CD8-positive, alpha-beta memory T cell (primary cell): ENCODE results near the gene OR13C3. TPM values are rescaled to one million over a fixed set of nuclear protein-coding genes. Genes with fewer than 3 reads are reported as not detected.

Experiments
- CTCF ChIA-PET: fragments of 350-600 bp; sonication (Branson Sonifier 250); formaldehyde crosslinking; loops from one replicate; lab custom pipeline; 2021; ENCODE audit warnings: antibody characterized with exemption; lab: Charles Lee
- POLR2A ChIA-PET: fragments of 350-600 bp; sonication (Branson Sonifier 250); formaldehyde crosslinking; loops from one replicate; lab custom pipeline; 2021; ENCODE audit warnings: antibody characterized with exemption; lab: Charles Lee
- DNase-seq, 5 donors: peaks; one replicate each; pipeline versions ENCODE4 v3.0.0 to v3.0.0-alpha.2; 2020 to 2022; ENCODE audit warnings: mixed read lengths in 1 of 5
- H3K27ac ChIP-seq: one replicate; pipeline ENCODE4 v1.7.0; 2013; ENCODE audit warnings: low read depth, mild to moderate bottlenecking, low read length, moderate library complexity
- H3K27me3 ChIP-seq: 2 replicates; pipeline ENCODE4 v1.7.0; 2013; ENCODE audit warnings: low read length, mild to moderate bottlenecking; ENCODE audit not compliant: insufficient read depth, poor library complexity, severe bottlenecking
- H3K36me3 ChIP-seq: 2 replicates; pipeline ENCODE4 v1.7.0; 2013; ENCODE audit warnings: mild to moderate bottlenecking, low read length, moderate library complexity; ENCODE audit not compliant: insufficient read depth
- H3K4me1 ChIP-seq: 2 replicates; pipeline ENCODE4 v1.7.0; 2013; ENCODE audit warnings: mild to moderate bottlenecking, low read length, moderate library complexity; ENCODE audit not compliant: insufficient read depth
- H3K4me3 ChIP-seq: 2 replicates; pipeline ENCODE4 v1.7.0; 2013; ENCODE audit warnings: mild to moderate bottlenecking, low read length
- H3K9me3 ChIP-seq: 2 replicates; pipeline ENCODE4 v1.7.0; 2013; ENCODE audit warnings: mild to moderate bottlenecking, low read length
- H3K27ac Mint-ChIP-seq, 8 donors: one replicate each; pipeline ENCODE4 v1.8.0; 2020 to 2021; ENCODE audit warnings: mixed read lengths in 8 of 8, mild to moderate bottlenecking in 6 of 8, inconsistent platforms in 3 of 8, moderate library complexity in 3 of 8
- H3K27me3 Mint-ChIP-seq, 2 donors: one replicate each; pipeline ENCODE4 v1.8.0; 2020 to 2021; ENCODE audit warnings: mixed read lengths in 2 of 2, mild to moderate bottlenecking in 1 of 2, moderate library complexity in 1 of 2
- H3K36me3 Mint-ChIP-seq, 3 donors: one replicate each; pipeline ENCODE4 v1.8.0; 2020 to 2021; ENCODE audit warnings: mixed read lengths in 3 of 3, inconsistent platforms in 1 of 3, mild to moderate bottlenecking in 1 of 3
- H3K4me1 Mint-ChIP-seq, 3 donors: one replicate each; pipeline ENCODE4 v1.8.0; 2020 to 2021; ENCODE audit warnings: mixed read lengths in 3 of 3, inconsistent platforms in 1 of 3, mild to moderate bottlenecking in 1 of 3
- H3K4me3 Mint-ChIP-seq, 7 donors: one replicate each; pipeline ENCODE4 v1.8.0; 2020 to 2021; ENCODE audit warnings: mixed read lengths in 7 of 7, mild to moderate bottlenecking in 6 of 7, moderate library complexity in 4 of 7, inconsistent platforms in 2 of 7
- H3K9me3 Mint-ChIP-seq, 5 donors: one replicate each; pipeline ENCODE4 v1.8.0; 2020 to 2022; ENCODE audit warnings: mixed read lengths in 5 of 5, mild to moderate bottlenecking in 3 of 5, moderate library complexity in 2 of 5, inconsistent platforms in 1 of 5
- polyA plus RNA-seq: library from polyadenylated mRNA; unstranded; fragments of 300-500 nt; fragmentation: Illumina TruSeq; gene quantifications from one replicate; pipeline ENCODE4 v1.2.3, GENCODE V29; 2021
- total RNA-seq, 2 experiments: library from RNA; stranded (reverse); gene quantifications; one replicate each; pipeline ENCODE4 v1.2.3, GENCODE V29; 2021

OR13C3 gene
- total RNA-seq (not detected), polyA plus RNA-seq (not detected)

DNA sequence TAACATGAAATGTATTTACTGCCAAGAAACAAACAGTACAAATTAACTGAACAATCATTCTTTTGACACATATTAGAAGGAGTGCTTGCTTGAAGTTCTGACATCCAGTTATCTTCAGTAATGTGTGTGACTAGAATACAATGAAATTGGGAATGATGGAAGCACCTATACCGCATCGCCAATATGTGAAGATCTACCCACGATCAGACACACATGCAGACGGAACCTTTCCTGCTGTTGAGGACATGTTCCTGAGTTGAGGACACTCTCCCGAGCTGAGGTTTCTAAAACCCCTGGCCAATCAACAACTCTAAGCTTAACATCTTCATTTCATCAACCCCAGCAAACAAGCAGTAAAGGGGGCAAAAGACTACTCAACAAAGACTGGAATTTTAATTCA lies at the start of gene OR13C3:
Gene OR13C3, minus strand, starts transcription at position 101 of the 400 bp plus-strand sequence. CDS start 133 bp downstream, outside the sequence.
- H3K27me3 Mint-ChIP-seq, result no peaks in the 10 kb centered on the region
- Histone ChIP-seq H3K27me3 (no peaks in the 10 kb centered on the region), H3K27ac (no peak within 1 kb of the TSS), H3K4me1 (no peaks in the 10 kb centered on the region), H3K36me3 (no peaks in the 10 kb centered on the region), H3K4me3 (no peak within 1 kb of the TSS), H3K9me3 (no peaks in the 10 kb centered on the region)
- no peaks in the 10 kb centered on the region for H3K4me1 Mint-ChIP-seq
- no peak within 1 kb of the TSS for H3K4me3 Mint-ChIP-seq
- no peaks in the 10 kb centered on the region for H3K36me3 Mint-ChIP-seq
- POLR2A ChIA-PET, result no interaction called here
- no peak for DNase-seq
- no peak within 1 kb of the TSS for H3K27ac Mint-ChIP-seq
- CTCF ChIA-PET, result no interaction called here
- H3K9me3 Mint-ChIP-seq, result peaks cover 0 to 2% (median 0%) of the 10 kb centered on the region in 5 donors

- H3K4me3 Mint-ChIP-seq, result no peak overlapping the region
- Histone ChIP-seq H3K4me3 (no peak overlapping the region), H3K27me3 (no peaks in the 10 kb centered on the region), H3K36me3 (no peaks in the 10 kb centered on the region), H3K27ac (no peak overlapping the region), H3K9me3 (no peaks in the 10 kb centered on the region), H3K4me1 (no peaks in the 10 kb centered on the region)
- H3K4me1 Mint-ChIP-seq, result no peaks in the 10 kb centered on the region
- no peaks in the 10 kb centered on the region for H3K36me3 Mint-ChIP-seq
- ChIA-PET POLR2A (no interaction called here), CTCF (no interaction called here)
- no peaks in the 10 kb centered on the region for H3K27me3 Mint-ChIP-seq
- DNase-seq, result no peak
- peaks cover 0 to 1% (median 0%) of the 10 kb centered on the region in 5 donors for H3K9me3 Mint-ChIP-seq
- H3K27ac Mint-ChIP-seq, result no peak overlapping the region
These were observed 43.9 kb upstream of the OR13C3 start for GRCh38 chr9:104580562-104580961.

DNA sequence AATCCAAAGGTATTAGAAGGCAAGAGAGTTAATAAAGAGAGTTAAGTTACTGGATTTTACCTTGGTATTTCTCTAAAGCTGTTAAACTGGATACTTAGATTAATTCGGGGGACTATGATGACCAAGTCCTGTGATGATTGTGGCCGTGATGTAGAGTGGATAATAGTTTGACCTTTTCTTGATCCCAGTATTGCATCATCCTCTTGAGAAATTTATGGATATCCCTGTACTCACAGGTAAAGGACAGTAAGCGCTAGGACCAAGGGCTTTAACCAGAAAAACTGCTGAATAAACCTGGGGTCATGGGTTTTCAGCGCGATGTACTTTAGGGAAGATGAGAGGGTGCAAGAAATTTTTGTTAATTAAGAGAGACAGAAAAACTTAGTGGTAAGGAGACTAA lies 40.6 kb upstream of the OR13C3 start:
- no peak overlapping the region for H3K27ac ChIP-seq
- Mint-ChIP-seq H3K27me3 (no peaks in the 10 kb centered on the region), H3K9me3 (peaks cover 0 to 9% (median 6%) of the 10 kb centered on the region in 5 donors), H3K27ac (no peak overlapping the region), H3K4me3 (no peak overlapping the region), H3K4me1 (no peaks in the 10 kb centered on the region), H3K36me3 (no peaks in the 10 kb centered on the region)
- ChIA-PET POLR2A (no interaction called here), CTCF (no interaction called here)
- H3K36me3 ChIP-seq, result no peaks in the 10 kb centered on the region
- H3K9me3 ChIP-seq, result no peaks in the 10 kb centered on the region
- no peaks in the 10 kb centered on the region for H3K27me3 ChIP-seq
- no peaks in the 10 kb centered on the region for H3K4me1 ChIP-seq
- H3K4me3 ChIP-seq, result no peak overlapping the region
- DNase-seq, result no peak

DNA sequence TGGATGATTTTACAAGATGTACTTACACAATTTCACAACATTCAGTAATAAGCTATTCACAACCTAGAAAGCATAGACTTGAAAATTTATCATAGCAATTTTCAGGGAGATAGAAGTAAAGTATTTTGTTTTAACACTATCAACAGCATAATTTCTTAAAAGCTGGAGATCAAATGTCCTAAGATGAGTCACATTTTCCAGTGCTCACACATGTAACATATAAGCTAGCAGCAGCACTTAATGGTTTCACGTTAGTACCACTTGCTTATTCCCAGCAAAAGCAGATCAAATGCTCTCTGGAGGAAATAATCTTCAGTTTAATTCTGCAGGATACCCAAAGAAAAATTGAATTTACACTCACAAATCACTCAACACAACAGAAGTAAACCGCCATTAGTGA lies 38.8 kb upstream of the OR13C3 start:
- Histone ChIP-seq H3K4me3 (no peak overlapping the region), H3K36me3 (no peaks in the 10 kb centered on the region), H3K27me3 (no peaks in the 10 kb centered on the region), H3K4me1 (no peaks in the 10 kb centered on the region), H3K27ac (no peak overlapping the region), H3K9me3 (no peaks in the 10 kb centered on the region)
- Mint-ChIP-seq H3K27me3 (no peaks in the 10 kb centered on the region), H3K4me3 (no peak overlapping the region), H3K36me3 (no peaks in the 10 kb centered on the region), H3K27ac (no peak overlapping the region), H3K4me1 (no peaks in the 10 kb centered on the region), H3K9me3 (peaks cover 0 to 12% (median 6%) of the 10 kb centered on the region in 5 donors)
- POLR2A ChIA-PET, result no interaction called here
- no peak for DNase-seq
- CTCF ChIA-PET, result no interaction called here

DNA sequence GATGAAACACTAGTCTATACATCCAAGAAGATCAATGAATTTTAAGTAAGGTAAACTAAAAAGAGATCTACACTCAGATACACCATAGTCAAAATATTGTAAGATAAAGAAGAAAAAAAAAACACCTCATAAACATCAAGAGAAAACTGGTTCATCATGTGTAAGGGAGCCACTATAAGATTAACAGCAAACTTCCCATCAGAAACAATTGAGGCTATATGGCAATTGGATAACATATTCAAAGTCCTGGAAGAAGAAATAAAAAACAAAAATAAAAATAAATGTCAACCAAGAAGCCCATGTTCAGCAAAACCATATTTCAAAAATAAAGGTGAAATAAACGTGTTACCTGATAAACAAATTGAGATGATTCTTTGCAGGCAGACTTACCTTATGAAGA lies 36.0 kb upstream of the OR13C3 start:
- Mint-ChIP-seq H3K27me3 (no peaks in the 10 kb centered on the region), H3K36me3 (no peaks in the 10 kb centered on the region), H3K4me1 (no peaks in the 10 kb centered on the region), H3K4me3 (no peak overlapping the region), H3K27ac (no peak overlapping the region), H3K9me3 (peaks cover 6 to 13% (median 6%) of the 10 kb centered on the region in 5 donors)
- no peak for DNase-seq
- Histone ChIP-seq H3K4me3 (no peak overlapping the region), H3K36me3 (no peaks in the 10 kb centered on the region), H3K27me3 (no peaks in the 10 kb centered on the region), H3K9me3 (no peaks in the 10 kb centered on the region), H3K27ac (no peak overlapping the region), H3K4me1 (no peaks in the 10 kb centered on the region)
- CTCF ChIA-PET, result no interaction called here
- POLR2A ChIA-PET, result no interaction called here

GRCh38 chr9:104568868-104569267 lies 32.2 kb upstream of the OR13C3 start, which contains the start of gene OR13C8:
OR13C8 (plus strand) TSS chr9:104569168; CDS start chr9:104569168, 0 bp downstream.
- no peaks in the 10 kb centered on the region for H3K36me3 Mint-ChIP-seq
- ChIA-PET POLR2A (no interaction called here), CTCF (no interaction called here)
- H3K4me3 ChIP-seq, result no peak within 1 kb of the TSS
- peaks cover 6 to 11% (median 6%) of the 10 kb centered on the region in 5 donors for H3K9me3 Mint-ChIP-seq
- DNase-seq, result no peak
- H3K27ac ChIP-seq, result no peak within 1 kb of the TSS
- H3K4me3 Mint-ChIP-seq, result no peak within 1 kb of the TSS
- no peaks in the 10 kb centered on the region for H3K4me1 ChIP-seq
- no peaks in the 10 kb centered on the region for H3K27me3 Mint-ChIP-seq
- no peak within 1 kb of the TSS for H3K27ac Mint-ChIP-seq
- no peaks in the 10 kb centered on the region for H3K9me3 ChIP-seq
- no peaks in the 10 kb centered on the region for H3K36me3 ChIP-seq
- H3K27me3 ChIP-seq, result no peaks in the 10 kb centered on the region
- no peaks in the 10 kb centered on the region for H3K4me1 Mint-ChIP-seq

GRCh38 chr9:104564358-104564757 lies 27.7 kb upstream of the OR13C3 start:
- H3K4me3 Mint-ChIP-seq, result no peak overlapping the region
- DNase-seq, result no peak
- H3K27ac Mint-ChIP-seq, result no peak overlapping the region
- Histone ChIP-seq H3K27me3 (no peaks in the 10 kb centered on the region), H3K27ac (no peak overlapping the region), H3K4me3 (no peak overlapping the region), H3K9me3 (no peaks in the 10 kb centered on the region), H3K4me1 (no peaks in the 10 kb centered on the region), H3K36me3 (no peaks in the 10 kb centered on the region)
- POLR2A ChIA-PET, result no interaction called here
- H3K36me3 Mint-ChIP-seq, result no peaks in the 10 kb centered on the region
- H3K4me1 Mint-ChIP-seq, result no peaks in the 10 kb centered on the region
- H3K27me3 Mint-ChIP-seq, result no peaks in the 10 kb centered on the region
- CTCF ChIA-PET, result no interaction called here
- peaks cover 0 to 9% (median 6%) of the 10 kb centered on the region in 5 donors for H3K9me3 Mint-ChIP-seq

GRCh38 chr9:104556830-104557634 lies 20.4 kb upstream of the OR13C3 start:
- POLR2A ChIA-PET, result interaction anchor here (0.6 kb wide), 1 partner anchor 160 kb away, joined by 3 read pairs; no protein-coding TSS in a partner anchor

More at GRCh38 chr9:104556830-104557634, 20.4 kb upstream of the OR13C3 start:
- no peaks in the 10 kb centered on the region for H3K36me3 Mint-ChIP-seq
- H3K9me3 Mint-ChIP-seq, result peaks cover 4 to 20% (median 7%) of the 10 kb centered on the region in 5 donors
- Histone ChIP-seq H3K27ac (no peak overlapping the region), H3K36me3 (no peaks in the 10 kb centered on the region), H3K9me3 (no peaks in the 10 kb centered on the region), H3K4me1 (no peaks in the 10 kb centered on the region), H3K27me3 (no peaks in the 10 kb centered on the region), H3K4me3 (no peak overlapping the region)
- no peak overlapping the region for H3K4me3 Mint-ChIP-seq
- H3K4me1 Mint-ChIP-seq, result no peaks in the 10 kb centered on the region
- H3K27me3 Mint-ChIP-seq, result no peaks in the 10 kb centered on the region
- DNase-seq, result no peak
- H3K27ac Mint-ChIP-seq, result no peak overlapping the region
- CTCF ChIA-PET, result no interaction called here
